Mesothelial cell of epicardium (in vitro differentiated cells): ENCODE results near the gene NKAIN2. TPM values are rescaled to one million over a fixed set of nuclear protein-coding genes. Genes with fewer than 3 reads are reported as not detected.

ENCODE experiments used
- DNase-seq, 2 experiments: peaks; one replicate each; pipeline ENCODE4 v3.0.0; 2021; ENCODE audit warnings: low spot score in 2 of 2; ENCODE audit not compliant: unreplicated experiment in 2 of 2
- H3K27ac Mint-ChIP-seq: 2 replicates; pipeline ENCODE4 v1.8.0; 2021; ENCODE audit warnings: mixed read lengths
- H3K27me3 Mint-ChIP-seq: 2 replicates; pipeline ENCODE4 v1.8.0; 2021; ENCODE audit warnings: low read depth, mixed read lengths
- H3K36me3 Mint-ChIP-seq: 2 replicates; pipeline ENCODE4 v1.8.0; 2021; ENCODE audit warnings: mixed read lengths
- H3K4me1 Mint-ChIP-seq: 2 replicates; pipeline ENCODE4 v1.8.0; 2021; ENCODE audit warnings: mixed read lengths
- H3K4me3 Mint-ChIP-seq: 2 replicates; pipeline ENCODE4 v1.8.0; 2021; ENCODE audit warnings: mild to moderate bottlenecking, moderate library complexity, mixed read lengths
- H3K9me3 Mint-ChIP-seq: 2 replicates; pipeline ENCODE4 v1.8.0; 2021; ENCODE audit warnings: mixed read lengths
- CTCF ChIP-seq: fragments of 200-600 bp; sonication (generic); IDR thresholded peaks from one replicate; pipeline ENCODE4 v1.5.0; 2021; ENCODE audit warnings: antibody characterized with exemption; ENCODE audit not compliant: unreplicated experiment
- total RNA-seq: library from RNA; stranded (reverse); gene quantifications from 3 replicates; pipeline ENCODE4 v1.2.1, GENCODE V29; 2021

Gene NKAIN2
- total RNA-seq, 1 donor from 2014 or later, result 1.6 TPM

DNA sequence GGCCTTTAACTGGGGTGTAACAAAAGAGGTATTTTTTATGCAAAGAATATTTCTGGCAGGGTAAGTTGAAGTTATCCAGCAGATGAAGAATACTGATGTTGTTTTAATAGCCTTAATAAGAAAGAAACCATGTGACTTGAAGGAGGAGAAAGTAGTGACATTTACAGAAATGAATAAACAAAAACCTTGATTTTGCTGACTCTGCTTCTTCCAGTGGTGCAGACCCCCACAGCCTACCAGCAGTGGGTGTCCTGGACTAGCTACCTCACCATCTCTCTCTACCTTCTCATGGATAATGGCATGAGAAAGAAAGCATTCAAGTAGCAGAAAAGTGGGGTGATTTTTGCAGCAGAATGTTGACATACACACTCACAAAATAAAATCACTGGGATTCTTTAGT lies 996.0 kb downstream of the NKAIN2 start:
- no peaks in the 10 kb centered on the region for H3K36me3 Mint-ChIP-seq
- H3K27me3 Mint-ChIP-seq, result peaks cover 29% of the 10 kb centered on the region
- no peak for TF ChIP-seq CTCF
- H3K4me1 Mint-ChIP-seq, result no peaks in the 10 kb centered on the region
- no peaks in the 10 kb centered on the region for H3K9me3 Mint-ChIP-seq
- no peak overlapping the region for H3K27ac Mint-ChIP-seq
- no peak overlapping the region for H3K4me3 Mint-ChIP-seq
- DNase-seq, result no peak

DNA sequence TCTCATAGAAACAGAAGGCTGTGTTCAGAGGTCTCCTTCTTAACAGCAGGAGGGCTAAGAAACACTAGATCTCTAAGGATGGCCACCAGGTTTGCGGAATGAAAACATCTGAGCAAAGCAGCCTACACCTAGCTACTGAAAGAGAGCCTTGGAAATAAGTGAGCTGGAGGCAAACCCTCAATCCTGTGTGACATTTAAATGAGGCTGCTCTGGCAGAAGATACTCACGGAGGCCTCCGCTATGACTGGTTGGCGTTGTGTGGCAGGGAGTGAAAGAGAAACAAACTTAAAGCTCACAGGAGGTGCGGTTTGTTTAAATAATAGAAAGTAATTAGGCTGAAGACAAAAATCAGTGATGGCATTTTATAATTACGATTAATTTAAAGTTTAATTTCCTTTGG lies 996.6 kb downstream of the NKAIN2 start:
- Mint-ChIP-seq H3K27ac (no peak overlapping the region), H3K4me3 (no peak overlapping the region)
- TF ChIP-seq CTCF, result no peak

GRCh38 chr6:124812067-124812466 lies 1008.4 kb downstream of the NKAIN2 start:
- no peak for TF ChIP-seq CTCF
- H3K4me3 Mint-ChIP-seq, result no peak overlapping the region
- H3K4me1 Mint-ChIP-seq, result peaks cover 6% of the 10 kb centered on the region
- no peaks in the 10 kb centered on the region for H3K36me3 Mint-ChIP-seq
- no peak overlapping the region for H3K27ac Mint-ChIP-seq
- no peak for DNase-seq
- peaks cover 18% of the 10 kb centered on the region for H3K27me3 Mint-ChIP-seq
- H3K9me3 Mint-ChIP-seq, result no peaks in the 10 kb centered on the region

More for the DNA sequence above, 996.6 kb downstream of the NKAIN2 start:
- DNase-seq, result no peak
- H3K9me3 Mint-ChIP-seq, result no peaks in the 10 kb centered on the region
- no peaks in the 10 kb centered on the region for H3K4me1 Mint-ChIP-seq
- H3K27me3 Mint-ChIP-seq, result peaks cover 29% of the 10 kb centered on the region
- H3K36me3 Mint-ChIP-seq, result no peaks in the 10 kb centered on the region

- no peak for TF ChIP-seq CTCF
- Mint-ChIP-seq H3K36me3 (no peaks in the 10 kb centered on the region), H3K4me3 (no peak overlapping the region), H3K27me3 (peaks cover 9% of the 10 kb centered on the region), H3K4me1 (peaks cover 19% of the 10 kb centered on the region), H3K9me3 (peaks cover 8% of the 10 kb centered on the region), H3K27ac (no peak overlapping the region)
- DNase-seq, result no peak
These were observed 1015.7 kb downstream of the NKAIN2 start for GRCh38 chr6:124819346-124819745.

DNA sequence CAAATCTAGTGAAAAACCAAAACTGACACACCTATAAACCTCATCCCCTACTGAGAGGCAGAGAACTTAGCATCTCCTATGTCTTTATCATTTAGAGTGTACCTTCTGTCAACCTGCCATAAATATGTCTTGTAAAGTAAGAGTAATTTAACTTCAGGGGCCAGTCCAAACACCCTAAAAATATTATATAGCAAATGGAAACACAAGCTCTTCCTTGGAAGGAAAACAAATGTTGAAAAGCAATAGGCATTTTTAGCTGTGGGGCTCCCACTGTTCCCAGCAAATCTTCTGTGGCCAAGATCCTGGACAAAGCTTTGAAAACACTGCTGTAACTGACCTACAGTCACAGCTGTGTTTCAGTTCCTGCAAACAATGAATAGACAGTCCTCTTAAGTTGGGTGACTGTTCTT lies 1018.5 kb downstream of the NKAIN2 start:
- H3K27me3 Mint-ChIP-seq, result no peaks in the 10 kb centered on the region
- H3K9me3 Mint-ChIP-seq, result peaks cover 8% of the 10 kb centered on the region
- no peak for DNase-seq
- TF ChIP-seq CTCF, result no peak
- no peaks in the 10 kb centered on the region for H3K36me3 Mint-ChIP-seq
- H3K4me1 Mint-ChIP-seq, result peaks cover 24% of the 10 kb centered on the region
- no peak overlapping the region for H3K27ac Mint-ChIP-seq
- no peak overlapping the region for H3K4me3 Mint-ChIP-seq

DNA sequence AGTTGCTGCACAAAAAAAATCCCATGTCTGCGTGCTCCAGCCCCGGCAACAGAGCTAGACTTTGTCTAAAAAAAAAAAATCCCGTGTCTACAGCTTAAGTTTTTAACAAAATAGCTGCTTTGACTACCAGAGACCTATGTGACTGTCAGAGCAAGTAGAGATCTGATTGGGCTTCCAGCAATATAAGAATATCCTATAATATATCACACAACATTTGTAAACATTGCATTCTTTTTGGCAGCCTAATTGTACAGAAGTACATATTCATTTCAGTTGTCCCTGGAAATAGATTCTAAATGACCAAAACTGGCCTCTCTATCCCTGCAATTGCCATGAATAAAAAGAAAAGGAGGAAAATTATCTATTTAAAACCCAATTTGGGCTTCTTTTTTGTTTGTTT lies 1019.1 kb downstream of the NKAIN2 start:
- Mint-ChIP-seq H3K9me3 (peaks cover 8% of the 10 kb centered on the region), H3K4me3 (no peak overlapping the region)
- no peak for TF ChIP-seq CTCF

More for the DNA sequence above, 1019.1 kb downstream of the NKAIN2 start:
- H3K27me3 Mint-ChIP-seq, result no peaks in the 10 kb centered on the region
- DNase-seq, result no peak
- H3K27ac Mint-ChIP-seq, result no peak overlapping the region
- H3K4me1 Mint-ChIP-seq, result peaks cover 24% of the 10 kb centered on the region
- H3K36me3 Mint-ChIP-seq, result no peaks in the 10 kb centered on the region
